WTC11 (cell line): ENCODE results near the gene ACO2. TPM values are rescaled to one million over a fixed set of nuclear protein-coding genes. Genes with fewer than 3 reads are reported as not detected.

ENCODE experiments used
- ATAC-seq: fragments of 200-7000 bp; cut with Tn5 transposase; 2 replicates; pipeline ENCODE4 v1.10.0; 2021; ENCODE audit warnings: mild to moderate bottlenecking, moderate library complexity
- CTCF ChIA-PET: fragments of 300-600 bp; sonication (Branson Sonifier 250); formaldehyde crosslinking; loops from one replicate; lab custom pipeline; 2021; ENCODE audit warnings: antibody characterized with exemption; lab: Charles Lee
- POLR2A ChIA-PET: fragments of 350-600 bp; sonication (Branson Sonifier 250); formaldehyde crosslinking; loops from one replicate; lab custom pipeline; 2021; ENCODE audit warnings: antibody characterized with exemption; lab: Charles Lee
- DNase-seq: peaks from one replicate; pipeline ENCODE4 v3.0.0; 2021; ENCODE audit warnings: low spot score
- H3K27ac Mint-ChIP-seq: 2 replicates; pipeline ENCODE4 v1.8.0; 2021; ENCODE audit warnings: mixed read lengths
- H3K27me3 Mint-ChIP-seq: 2 replicates; pipeline ENCODE4 v1.8.0; 2021; ENCODE audit warnings: low read depth, mild to moderate bottlenecking, moderate library complexity, mixed read lengths
- H3K36me3 Mint-ChIP-seq: 2 replicates; pipeline ENCODE4 v1.8.0; 2021; ENCODE audit warnings: mixed read lengths
- H3K4me1 Mint-ChIP-seq: 2 replicates; pipeline ENCODE4 v1.8.0; 2022; ENCODE audit warnings: mixed read lengths
- H3K4me3 Mint-ChIP-seq: 2 replicates; pipeline ENCODE4 v1.8.0; 2021; ENCODE audit warnings: mild to moderate bottlenecking, moderate library complexity, mixed read lengths
- H3K9me3 Mint-ChIP-seq: 2 replicates; pipeline ENCODE4 v1.8.0; 2021; ENCODE audit warnings: mixed read lengths
- CREB1 ChIP-seq: sonication (generic); formaldehyde crosslinking; IDR thresholded peaks from 2 replicates; pipeline ENCODE4 v1.8.0; 2023; ENCODE audit warnings: mild to moderate bottlenecking, missing genetic modification reagents
- CREM ChIP-seq: sonication (generic); formaldehyde crosslinking; IDR thresholded peaks from 2 replicates; pipeline ENCODE4 v1.8.1; 2022; ENCODE audit warnings: mild to moderate bottlenecking, missing genetic modification reagents, moderate library complexity
- EMX1 ChIP-seq: fragments of 250-450 bp; sonication (Bioruptor Pico); IDR thresholded peaks from 2 replicates; pipeline ENCODE4 v1.8.0; 2021; ENCODE audit warnings: mild to moderate bottlenecking
- FOXJ3 ChIP-seq: sonication (generic); formaldehyde crosslinking; IDR thresholded peaks from 2 replicates; pipeline ENCODE4 v1.9.0; 2021; ENCODE audit warnings: missing genetic modification reagents, mild to moderate bottlenecking, borderline replicate concordance
- FOXP1 ChIP-seq: sonication (generic); formaldehyde crosslinking; IDR thresholded peaks from 2 replicates; pipeline ENCODE4 v1.8.0; 2022; ENCODE audit warnings: missing genetic modification reagents, mild to moderate bottlenecking, moderate library complexity, borderline replicate concordance
- GRHL2 ChIP-seq: fragments of 250-450 bp; sonication (Bioruptor Pico); IDR thresholded peaks from 2 replicates; pipeline ENCODE4 v1.8.0; 2022; ENCODE audit warnings: mild to moderate bottlenecking, moderate library complexity; ENCODE audit not compliant: insufficient replicate concordance, severe bottlenecking
- GTF2I ChIP-seq: fragments of 250-450 bp; sonication (Bioruptor Pico); conservative IDR thresholded peaks from 2 replicates; pipeline ENCODE4 v1.4.0; 2021; ENCODE audit warnings: mild to moderate bottlenecking
- KAT7 ChIP-seq: sonication (generic); formaldehyde crosslinking; IDR thresholded peaks from 2 replicates; pipeline ENCODE4 v1.8.1; 2023; ENCODE audit warnings: missing genetic modification reagents, mild to moderate bottlenecking, borderline replicate concordance
- MXD4 ChIP-seq: fragments of 250-450 bp; sonication (Bioruptor Pico); IDR thresholded peaks from 2 replicates; pipeline ENCODE4 v1.8.0; 2021; ENCODE audit warnings: mild to moderate bottlenecking, moderate library complexity, borderline replicate concordance
- MYBL2 ChIP-seq: sonication (generic); formaldehyde crosslinking; IDR thresholded peaks from 2 replicates; pipeline ENCODE4 v1.8.1; 2023; ENCODE audit warnings: mild to moderate bottlenecking, moderate library complexity, missing genetic modification reagents
- NFATC4 ChIP-seq: fragments of 250-450 bp; sonication (Bioruptor Pico); IDR thresholded peaks from 2 replicates; pipeline ENCODE4 v1.9.0; 2021; ENCODE audit warnings: mild to moderate bottlenecking
- PRRX2 ChIP-seq: fragments of 250-450 bp; sonication (Bioruptor Pico); IDR thresholded peaks from 2 replicates; pipeline ENCODE4 v1.8.0; 2021; ENCODE audit warnings: mild to moderate bottlenecking
- RORB ChIP-seq: fragments of 250-450 bp; sonication (Bioruptor Pico); IDR thresholded peaks from 2 replicates; pipeline ENCODE4 v1.9.0; 2021; ENCODE audit warnings: mild to moderate bottlenecking
- SMAD3 ChIP-seq: sonication (generic); formaldehyde crosslinking; IDR thresholded peaks from 2 replicates; pipeline ENCODE4 v1.8.0; 2022; ENCODE audit warnings: missing genetic modification reagents, mild to moderate bottlenecking, borderline replicate concordance
- SMAD4 ChIP-seq: sonication (generic); formaldehyde crosslinking; IDR thresholded peaks from 2 replicates; pipeline ENCODE4 v1.8.0; 2022; ENCODE audit warnings: mild to moderate bottlenecking, missing genetic modification reagents
- total RNA-seq: library from RNA; stranded (reverse); gene quantifications from 3 replicates; pipeline ENCODE4 v1.2.3, GENCODE V29; 2021
- TF ChIP-seq, protein P1 (sequence below): sonication (generic); formaldehyde crosslinking; conservative IDR thresholded peaks from 2 replicates; pipeline ENCODE4 v1.8.1; 2023; ENCODE audit warnings: mild to moderate bottlenecking, low read depth, missing genetic modification reagents, moderate library complexity
- TF ChIP-seq, protein P2 (sequence below): sonication (generic); formaldehyde crosslinking; conservative IDR thresholded peaks from 2 replicates; pipeline ENCODE4 v1.8.1; 2022; ENCODE audit warnings: mild to moderate bottlenecking, missing genetic modification reagents
- TF ChIP-seq, protein P3 (sequence below): fragments of 200-600 bp; IDR thresholded peaks from 2 replicates; pipeline ENCODE4 v1.8.0; 2022; ENCODE audit warnings: antibody characterized with exemption
- TF ChIP-seq, protein P4 (sequence below): fragments of 250-450 bp; sonication (Bioruptor Pico); conservative IDR thresholded peaks from 2 replicates; pipeline ENCODE4 v1.9.0; 2021; ENCODE audit warnings: mild to moderate bottlenecking
- TF ChIP-seq, protein P5 (sequence below): sonication (generic); formaldehyde crosslinking; IDR thresholded peaks from 2 replicates; pipeline ENCODE4 v1.8.1; 2022; ENCODE audit warnings: mild to moderate bottlenecking, missing genetic modification reagents, moderate library complexity, borderline replicate concordance

ACO2 gene
- total RNA-seq, 1 experiment from 2014 or later, result 104 TPM

DNA sequence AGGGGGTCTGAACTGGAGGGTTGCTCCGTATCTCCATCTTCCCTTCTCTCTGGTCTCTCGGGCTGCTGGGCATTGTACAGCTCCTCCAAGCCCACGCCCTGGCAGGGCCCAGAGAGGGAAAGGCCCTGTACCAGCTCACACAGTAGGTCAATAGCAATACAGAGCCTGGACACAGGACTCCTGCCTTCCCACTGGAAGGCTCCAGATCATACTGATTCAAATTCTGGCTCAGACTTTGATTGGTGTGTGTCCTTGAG, 98.5 kb downstream of the ACO2 start (continued):
- TF ChIP-seq, protein P1, sequence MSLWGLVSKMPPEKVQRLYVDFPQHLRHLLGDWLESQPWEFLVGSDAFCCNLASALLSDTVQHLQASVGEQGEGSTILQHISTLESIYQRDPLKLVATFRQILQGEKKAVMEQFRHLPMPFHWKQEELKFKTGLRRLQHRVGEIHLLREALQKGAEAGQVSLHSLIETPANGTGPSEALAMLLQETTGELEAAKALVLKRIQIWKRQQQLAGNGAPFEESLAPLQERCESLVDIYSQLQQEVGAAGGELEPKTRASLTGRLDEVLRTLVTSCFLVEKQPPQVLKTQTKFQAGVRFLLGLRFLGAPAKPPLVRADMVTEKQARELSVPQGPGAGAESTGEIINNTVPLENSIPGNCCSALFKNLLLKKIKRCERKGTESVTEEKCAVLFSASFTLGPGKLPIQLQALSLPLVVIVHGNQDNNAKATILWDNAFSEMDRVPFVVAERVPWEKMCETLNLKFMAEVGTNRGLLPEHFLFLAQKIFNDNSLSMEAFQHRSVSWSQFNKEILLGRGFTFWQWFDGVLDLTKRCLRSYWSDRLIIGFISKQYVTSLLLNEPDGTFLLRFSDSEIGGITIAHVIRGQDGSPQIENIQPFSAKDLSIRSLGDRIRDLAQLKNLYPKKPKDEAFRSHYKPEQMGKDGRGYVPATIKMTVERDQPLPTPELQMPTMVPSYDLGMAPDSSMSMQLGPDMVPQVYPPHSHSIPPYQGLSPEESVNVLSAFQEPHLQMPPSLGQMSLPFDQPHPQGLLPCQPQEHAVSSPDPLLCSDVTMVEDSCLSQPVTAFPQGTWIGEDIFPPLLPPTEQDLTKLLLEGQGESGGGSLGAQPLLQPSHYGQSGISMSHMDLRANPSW (CRISPR knock-in tag), result no peak
- TF ChIP-seq SMAD3 (CRISPR knock-in tag) (no peak), MXD4 (CRISPR knock-in tag) (no peak), CREM (no peak), NFATC4 (CRISPR knock-in tag) (no peak), KAT7 (CRISPR knock-in tag) (no peak), FOXP1 (no peak)
- TF ChIP-seq, protein P2, sequence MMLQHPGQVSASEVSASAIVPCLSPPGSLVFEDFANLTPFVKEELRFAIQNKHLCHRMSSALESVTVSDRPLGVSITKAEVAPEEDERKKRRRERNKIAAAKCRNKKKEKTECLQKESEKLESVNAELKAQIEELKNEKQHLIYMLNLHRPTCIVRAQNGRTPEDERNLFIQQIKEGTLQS (CRISPR knock-in tag), result no peak
- TF ChIP-seq, protein P3, sequence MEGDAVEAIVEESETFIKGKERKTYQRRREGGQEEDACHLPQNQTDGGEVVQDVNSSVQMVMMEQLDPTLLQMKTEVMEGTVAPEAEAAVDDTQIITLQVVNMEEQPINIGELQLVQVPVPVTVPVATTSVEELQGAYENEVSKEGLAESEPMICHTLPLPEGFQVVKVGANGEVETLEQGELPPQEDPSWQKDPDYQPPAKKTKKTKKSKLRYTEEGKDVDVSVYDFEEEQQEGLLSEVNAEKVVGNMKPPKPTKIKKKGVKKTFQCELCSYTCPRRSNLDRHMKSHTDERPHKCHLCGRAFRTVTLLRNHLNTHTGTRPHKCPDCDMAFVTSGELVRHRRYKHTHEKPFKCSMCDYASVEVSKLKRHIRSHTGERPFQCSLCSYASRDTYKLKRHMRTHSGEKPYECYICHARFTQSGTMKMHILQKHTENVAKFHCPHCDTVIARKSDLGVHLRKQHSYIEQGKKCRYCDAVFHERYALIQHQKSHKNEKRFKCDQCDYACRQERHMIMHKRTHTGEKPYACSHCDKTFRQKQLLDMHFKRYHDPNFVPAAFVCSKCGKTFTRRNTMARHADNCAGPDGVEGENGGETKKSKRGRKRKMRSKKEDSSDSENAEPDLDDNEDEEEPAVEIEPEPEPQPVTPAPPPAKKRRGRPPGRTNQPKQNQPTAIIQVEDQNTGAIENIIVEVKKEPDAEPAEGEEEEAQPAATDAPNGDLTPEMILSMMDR, result no peak

DNA sequence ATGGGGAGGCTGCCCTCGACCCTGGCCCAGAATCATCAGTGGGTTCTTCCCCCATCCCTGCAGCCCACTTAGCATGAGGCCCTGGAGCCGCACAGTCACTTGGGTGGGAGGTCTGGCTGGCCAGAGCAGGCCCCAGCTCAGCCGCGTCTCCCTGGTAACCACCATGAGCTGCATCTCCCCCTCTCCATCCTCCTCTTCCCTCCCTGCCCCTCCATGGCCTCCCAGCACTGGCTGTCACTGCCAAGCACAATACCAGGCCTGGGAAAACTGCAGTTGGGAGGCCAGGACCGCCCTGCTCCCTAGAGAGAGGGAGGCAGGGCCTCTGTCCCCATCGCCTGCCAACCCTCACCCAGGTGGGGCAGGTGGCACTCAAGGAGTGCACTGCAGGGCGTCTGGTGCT, 99.9 kb downstream of the ACO2 start:
- no peak for TF ChIP-seq CREB1
- no peak for TF ChIP-seq GRHL2 (CRISPR knock-in tag)
- TF ChIP-seq GTF2I, result no peak
- no peak for TF ChIP-seq RORB
- TF ChIP-seq, protein P4, sequence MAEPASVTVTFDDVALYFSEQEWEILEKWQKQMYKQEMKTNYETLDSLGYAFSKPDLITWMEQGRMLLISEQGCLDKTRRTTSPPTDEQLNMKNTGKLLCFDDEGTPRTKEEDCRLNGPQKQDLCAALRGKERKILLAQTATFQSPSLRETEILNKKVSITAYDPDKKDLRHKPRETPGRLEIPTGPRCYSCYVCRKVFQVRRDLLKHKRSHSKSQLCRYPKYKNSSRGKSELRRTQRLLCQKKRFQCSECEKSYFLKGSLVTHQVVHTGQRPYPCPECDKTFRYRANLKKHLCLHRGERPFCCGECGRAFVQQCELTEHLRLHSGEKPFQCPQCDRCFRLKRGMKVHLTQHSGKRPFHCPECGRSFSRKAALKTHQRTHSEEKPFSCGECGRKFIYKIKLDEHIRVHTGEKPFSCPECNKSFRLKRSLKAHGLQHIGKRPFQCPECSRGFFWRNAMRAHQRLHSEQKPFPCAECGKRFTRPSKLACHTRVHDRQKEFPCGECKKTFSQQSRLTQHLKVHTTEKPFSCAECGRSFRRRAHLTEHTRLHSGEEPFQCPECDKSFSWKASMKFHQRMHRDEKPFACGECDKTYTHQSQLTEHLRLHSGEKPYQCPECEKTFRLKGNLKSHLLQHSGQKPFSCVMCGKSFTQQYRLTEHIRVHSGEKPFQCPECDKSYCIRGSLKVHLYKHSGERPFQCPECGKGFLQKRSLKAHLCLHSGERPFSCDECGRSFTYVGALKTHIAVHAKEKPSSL (CRISPR knock-in tag), result no peak
- TF ChIP-seq, protein P5, sequence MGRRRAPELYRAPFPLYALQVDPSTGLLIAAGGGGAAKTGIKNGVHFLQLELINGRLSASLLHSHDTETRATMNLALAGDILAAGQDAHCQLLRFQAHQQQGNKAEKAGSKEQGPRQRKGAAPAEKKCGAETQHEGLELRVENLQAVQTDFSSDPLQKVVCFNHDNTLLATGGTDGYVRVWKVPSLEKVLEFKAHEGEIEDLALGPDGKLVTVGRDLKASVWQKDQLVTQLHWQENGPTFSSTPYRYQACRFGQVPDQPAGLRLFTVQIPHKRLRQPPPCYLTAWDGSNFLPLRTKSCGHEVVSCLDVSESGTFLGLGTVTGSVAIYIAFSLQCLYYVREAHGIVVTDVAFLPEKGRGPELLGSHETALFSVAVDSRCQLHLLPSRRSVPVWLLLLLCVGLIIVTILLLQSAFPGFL (CRISPR knock-in tag), result no peak
- no peak for TF ChIP-seq PRRX2 (CRISPR knock-in tag)
- no peak for TF ChIP-seq EMX1 (CRISPR knock-in tag)
- TF ChIP-seq FOXJ3, result no peak
- TF ChIP-seq MYBL2 (CRISPR knock-in tag), result no peak
- no peak for TF ChIP-seq SMAD4 (CRISPR knock-in tag)

More for the DNA sequence above, 99.9 kb downstream of the ACO2 start:
- ChIA-PET CTCF (interaction anchor here (1.0 to 4.3 kb wide), 5 partner anchors 9 to 98 kb away, joined by 3 to 28 read pairs (median 5); no protein-coding TSS in a partner anchor), POLR2A (interaction anchor here (0.8 kb wide), 1 partner anchor 21 kb away, joined by 4 read pairs; the partner anchor contains the start of gene PMM1)
- ATAC-seq (no peak), DNase-seq (no peak)
- peaks cover 5% of the 10 kb centered on the region; the same call in 1 of the 2 replicates for H3K27me3 Mint-ChIP-seq
- H3K4me1 Mint-ChIP-seq, result no peaks in the 10 kb centered on the region
- no peak overlapping the region for H3K4me3 Mint-ChIP-seq
- H3K36me3 Mint-ChIP-seq, result no peaks in the 10 kb centered on the region
- H3K9me3 Mint-ChIP-seq, result no peaks in the 10 kb centered on the region
- no peak overlapping the region for H3K27ac Mint-ChIP-seq
